ENCODE results near the gene CD9.
A peak's percentile ranks its signal among the peaks of the same experiment; 100 is the strongest.

The CD9 gene

GRCh38 chr12:6257007-6257406, 56.8 kb downstream of the CD9 start:
- no peak for FAIRE-seq
- no peak for DNase-seq (ENCODE audit: insufficient read length, low spot score)
- TF ChIP-seq SPI1 (IDR thresholded peaks at IDR 0.05; ENCODE audit: low read depth, low read length) = no peak
- TF ChIP-seq POLR2AphosphoS5 (IDR thresholded peaks at IDR 0.05; ENCODE audit: low read depth, low read length) = no peak
- TF ChIP-seq POU2F2 (IDR thresholded peaks at IDR 0.05; ENCODE audit: low read depth, low read length) = no peak

GRCh38 chr12:6262211-6262610, 62.0 kb downstream of the CD9 start:
- DNase-seq (ENCODE audit: insufficient read length, low spot score) (no peak), FAIRE-seq (no peak)
- TF ChIP-seq POLR2A (IDR thresholded peaks at IDR 0.05; ENCODE audit: low read depth, low read length) (no peak), PAX5 (IDR thresholded peaks at IDR 0.05; ENCODE audit: insufficient read depth, low read length, severe bottlenecking) (no peak), POLR2AphosphoS5 (IDR thresholded peaks at IDR 0.05; ENCODE audit: low read depth, low read length) (no peak), TAF1 (IDR thresholded peaks at IDR 0.05; ENCODE audit: low read depth, low read length) (no peak), POU2F2 (IDR thresholded peaks at IDR 0.05; ENCODE audit: low read depth, low read length) (no peak), SPI1 (IDR thresholded peaks at IDR 0.05; ENCODE audit: low read depth, low read length) (no peak)

- no peak for DNase-seq (ENCODE audit: insufficient read length, low spot score)
- no peak for TF ChIP-seq POLR2A (IDR thresholded peaks at IDR 0.05; ENCODE audit: low read depth, low read length)
- no peak for TF ChIP-seq PAX5 (IDR thresholded peaks at IDR 0.05; ENCODE audit: insufficient read depth, low read length, severe bottlenecking)
- TF ChIP-seq TAF1 (IDR thresholded peaks at IDR 0.05; ENCODE audit: low read depth, low read length) = no peak
- TF ChIP-seq SPI1 (IDR thresholded peaks at IDR 0.05; ENCODE audit: low read depth, low read length) = no peak
- no peak for TF ChIP-seq POLR2AphosphoS5 (IDR thresholded peaks at IDR 0.05; ENCODE audit: low read depth, low read length)
- no peak for TF ChIP-seq POU2F2 (IDR thresholded peaks at IDR 0.05; ENCODE audit: low read depth, low read length)
- no peak for FAIRE-seq
These were observed 62.4 kb downstream of the CD9 start for GRCh38 chr12:6262623-6263022.

GRCh38 chr12:6263931-6264330, 63.7 kb downstream of the CD9 start:
- TF ChIP-seq SPI1 (IDR thresholded peaks at IDR 0.05; ENCODE audit: low read depth, low read length) = no peak
- TF ChIP-seq POU2F2 (IDR thresholded peaks at IDR 0.05; ENCODE audit: low read depth, low read length) = no peak
- no peak for TF ChIP-seq PAX5 (IDR thresholded peaks at IDR 0.05; ENCODE audit: insufficient read depth, low read length, severe bottlenecking)
- DNase-seq (ENCODE audit: insufficient read length, low spot score) (no peak), FAIRE-seq (no peak)

GRCh38 chr12:6264402-6265037, 64.3 kb downstream of the CD9 start:
- FAIRE-seq (no peak), DNase-seq (ENCODE audit: insufficient read length, low spot score) (no peak)
- TF ChIP-seq TAF1 (IDR thresholded peaks at IDR 0.05; ENCODE audit: low read depth, low read length) (no peak), SPI1 (IDR thresholded peaks at IDR 0.05; ENCODE audit: low read depth, low read length) (no peak), POU2F2 (IDR thresholded peaks at IDR 0.05; ENCODE audit: low read depth, low read length) (no peak), PAX5 (IDR thresholded peaks at IDR 0.05; ENCODE audit: insufficient read depth, low read length, severe bottlenecking) (no peak), POLR2AphosphoS5 (IDR thresholded peaks at IDR 0.05; ENCODE audit: low read depth, low read length) (no peak), POLR2A (IDR thresholded peaks at IDR 0.05; ENCODE audit: low read depth, low read length) (no peak)

- no peak for TF ChIP-seq PAX5 (IDR thresholded peaks at IDR 0.05; ENCODE audit: insufficient read depth, low read length, severe bottlenecking)
- no peak for TF ChIP-seq POLR2AphosphoS5 (IDR thresholded peaks at IDR 0.05; ENCODE audit: low read depth, low read length)
- no peak for TF ChIP-seq POLR2A (IDR thresholded peaks at IDR 0.05; ENCODE audit: low read depth, low read length)
- no peak for TF ChIP-seq POU2F2 (IDR thresholded peaks at IDR 0.05; ENCODE audit: low read depth, low read length)
- TF ChIP-seq SPI1 (IDR thresholded peaks at IDR 0.05; ENCODE audit: low read depth, low read length) = no peak
- no peak for TF ChIP-seq TAF1 (IDR thresholded peaks at IDR 0.05; ENCODE audit: low read depth, low read length)
- no peak for DNase-seq (ENCODE audit: insufficient read length, low spot score)
These were observed 64.8 kb downstream of the CD9 start for GRCh38 chr12:6265038-6265405.

GRCh38 chr12:6266541-6266966, 66.4 kb downstream of the CD9 start:
- no peak for DNase-seq (ENCODE audit: insufficient read length, low spot score)
- TF ChIP-seq POU2F2 (IDR thresholded peaks at IDR 0.05; ENCODE audit: low read depth, low read length) (no peak), TAF1 (IDR thresholded peaks at IDR 0.05; ENCODE audit: low read depth, low read length) (no peak), PAX5 (IDR thresholded peaks at IDR 0.05; ENCODE audit: insufficient read depth, low read length, severe bottlenecking) (no peak), POLR2A (IDR thresholded peaks at IDR 0.05; ENCODE audit: low read depth, low read length) (no peak), SPI1 (IDR thresholded peaks at IDR 0.05; ENCODE audit: low read depth, low read length) (no peak), POLR2AphosphoS5 (IDR thresholded peaks at IDR 0.05; ENCODE audit: low read depth, low read length) (no peak)
- no peak for FAIRE-seq

More at GRCh38 chr12:6265038-6265405, 64.8 kb downstream of the CD9 start:
- no peak for FAIRE-seq

- 0 out of 2 replicates have a peak, but pooled peaks have one; percentile 33 for TF ChIP-seq POU2F2 (IDR thresholded peaks at IDR 0.05; ENCODE audit: low read depth, low read length)
- TF ChIP-seq TAF1 (IDR thresholded peaks at IDR 0.05; ENCODE audit: low read depth, low read length) = no peak
- TF ChIP-seq SPI1 (IDR thresholded peaks at IDR 0.05; ENCODE audit: low read depth, low read length) = no peak
- DNase-seq (ENCODE audit: insufficient read length, low spot score) (no peak), FAIRE-seq (peak; percentile 77)
These were observed 66.9 kb downstream of the CD9 start for GRCh38 chr12:6266971-6267721.

- DNase-seq (ENCODE audit: insufficient read length, low spot score) = no peak
- TF ChIP-seq POU2F2 (IDR thresholded peaks at IDR 0.05; ENCODE audit: low read depth, low read length) (no peak), POLR2A (IDR thresholded peaks at IDR 0.05; ENCODE audit: low read depth, low read length) (no peak), TAF1 (IDR thresholded peaks at IDR 0.05; ENCODE audit: low read depth, low read length) (no peak), PAX5 (IDR thresholded peaks at IDR 0.05; ENCODE audit: insufficient read depth, low read length, severe bottlenecking) (no peak), SPI1 (IDR thresholded peaks at IDR 0.05; ENCODE audit: low read depth, low read length) (no peak), POLR2AphosphoS5 (IDR thresholded peaks at IDR 0.05; ENCODE audit: low read depth, low read length) (no peak)
- no peak for FAIRE-seq
These were observed 68.4 kb downstream of the CD9 start for GRCh38 chr12:6268484-6269157.
